ENCODE results near the gene LCN2. TPM values are rescaled to one million over a fixed set of nuclear protein-coding genes. Genes with fewer than 3 reads are reported as not detected.

The LCN2 gene
- total and polyA plus RNA-seq, 10 of the 15 experiments (the other 5 are each of a cell fraction or from before 2014, with no cell fraction given), result not detected

DNA sequence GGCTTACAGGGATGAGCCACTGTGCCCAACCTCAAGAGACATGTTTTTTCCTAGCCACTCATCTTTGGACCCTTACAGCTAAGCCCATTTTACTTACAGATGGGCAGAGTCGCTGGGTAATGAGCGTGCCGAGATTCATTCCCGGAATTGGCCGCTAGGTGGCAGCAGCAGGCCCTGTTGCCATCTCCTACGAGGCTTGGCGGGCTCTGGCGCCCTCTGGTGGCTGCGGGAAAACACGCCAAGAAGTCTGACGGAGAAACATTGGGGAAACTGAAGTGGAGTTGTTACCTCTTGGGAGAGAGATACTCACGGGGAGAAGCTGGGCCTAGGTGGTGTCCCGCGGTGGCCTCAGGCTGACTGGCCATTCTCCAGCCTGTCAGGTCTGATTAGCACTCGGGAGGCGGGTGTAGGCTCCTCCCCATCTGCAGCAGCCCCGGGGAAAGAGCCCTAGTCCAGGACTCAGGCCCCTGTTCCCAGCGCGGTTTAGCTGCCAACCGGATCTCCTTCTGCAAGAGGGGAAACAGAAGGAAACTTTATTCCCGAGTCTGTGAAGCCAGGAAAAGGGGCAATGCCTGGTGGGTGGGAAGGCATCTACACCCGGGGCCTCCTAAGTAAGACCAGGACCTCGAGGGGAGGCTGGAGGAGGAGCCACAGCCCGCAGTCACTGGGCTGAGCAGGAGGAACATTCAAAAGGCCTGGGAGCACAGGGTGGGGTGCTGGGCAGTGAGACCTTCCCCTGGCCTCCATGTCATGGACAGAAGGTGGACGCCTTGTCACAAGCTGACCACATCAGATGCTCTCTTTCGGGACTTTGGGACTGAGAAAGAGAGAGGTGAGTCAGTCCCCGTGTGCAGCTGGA, 31.4 kb upstream of the LCN2 start (continued):
- TF ChIP-seq, protein P1, sequence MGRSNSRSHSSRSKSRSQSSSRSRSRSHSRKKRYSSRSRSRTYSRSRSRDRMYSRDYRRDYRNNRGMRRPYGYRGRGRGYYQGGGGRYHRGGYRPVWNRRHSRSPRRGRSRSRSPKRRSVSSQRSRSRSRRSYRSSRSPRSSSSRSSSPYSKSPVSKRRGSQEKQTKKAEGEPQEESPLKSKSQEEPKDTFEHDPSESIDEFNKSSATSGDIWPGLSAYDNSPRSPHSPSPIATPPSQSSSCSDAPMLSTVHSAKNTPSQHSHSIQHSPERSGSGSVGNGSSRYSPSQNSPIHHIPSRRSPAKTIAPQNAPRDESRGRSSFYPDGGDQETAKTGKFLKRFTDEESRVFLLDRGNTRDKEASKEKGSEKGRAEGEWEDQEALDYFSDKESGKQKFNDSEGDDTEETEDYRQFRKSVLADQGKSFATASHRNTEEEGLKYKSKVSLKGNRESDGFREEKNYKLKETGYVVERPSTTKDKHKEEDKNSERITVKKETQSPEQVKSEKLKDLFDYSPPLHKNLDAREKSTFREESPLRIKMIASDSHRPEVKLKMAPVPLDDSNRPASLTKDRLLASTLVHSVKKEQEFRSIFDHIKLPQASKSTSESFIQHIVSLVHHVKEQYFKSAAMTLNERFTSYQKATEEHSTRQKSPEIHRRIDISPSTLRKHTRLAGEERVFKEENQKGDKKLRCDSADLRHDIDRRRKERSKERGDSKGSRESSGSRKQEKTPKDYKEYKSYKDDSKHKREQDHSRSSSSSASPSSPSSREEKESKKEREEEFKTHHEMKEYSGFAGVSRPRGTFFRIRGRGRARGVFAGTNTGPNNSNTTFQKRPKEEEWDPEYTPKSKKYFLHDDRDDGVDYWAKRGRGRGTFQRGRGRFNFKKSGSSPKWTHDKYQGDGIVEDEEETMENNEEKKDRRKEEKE (IDR thresholded peaks at IDR 0.05), result no peak
- no peak for TF ChIP-seq ETV6 (conservative IDR thresholded peaks at IDR 0.05 in 1 of 2, IDR thresholded peaks at IDR 0.05 in 1 of 2; ENCODE audit: borderline replicate concordance in 1 of 2, low read depth in 1 of 2)
- TF ChIP-seq PML (IDR thresholded peaks at IDR 0.05; ENCODE audit: low read length), result no peak
- TF ChIP-seq TCF12 (IDR thresholded peaks at IDR 0.05; ENCODE audit: low read depth, low read length), result 0 out of 2 replicates have a peak, but pooled peaks have one; percentile 15
- TF ChIP-seq, protein P2, sequence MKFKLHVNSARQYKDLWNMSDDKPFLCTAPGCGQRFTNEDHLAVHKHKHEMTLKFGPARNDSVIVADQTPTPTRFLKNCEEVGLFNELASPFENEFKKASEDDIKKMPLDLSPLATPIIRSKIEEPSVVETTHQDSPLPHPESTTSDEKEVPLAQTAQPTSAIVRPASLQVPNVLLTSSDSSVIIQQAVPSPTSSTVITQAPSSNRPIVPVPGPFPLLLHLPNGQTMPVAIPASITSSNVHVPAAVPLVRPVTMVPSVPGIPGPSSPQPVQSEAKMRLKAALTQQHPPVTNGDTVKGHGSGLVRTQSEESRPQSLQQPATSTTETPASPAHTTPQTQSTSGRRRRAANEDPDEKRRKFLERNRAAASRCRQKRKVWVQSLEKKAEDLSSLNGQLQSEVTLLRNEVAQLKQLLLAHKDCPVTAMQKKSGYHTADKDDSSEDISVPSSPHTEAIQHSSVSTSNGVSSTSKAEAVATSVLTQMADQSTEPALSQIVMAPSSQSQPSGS (IDR thresholded peaks at IDR 0.05; ENCODE audit: low read length), result no peak
- no peak for TF ChIP-seq KAT2A (conservative IDR thresholded peaks at IDR 0.05; ENCODE audit: control insufficient read depth, low read depth, low read length)
- no peak for TF ChIP-seq IKZF1 (conservative IDR thresholded peaks at IDR 0.05)
- TF ChIP-seq EZH2 (IDR thresholded peaks at IDR 0.05; ENCODE audit: borderline replicate concordance, control insufficient read depth, low read depth, low read length), result no peak
- TF ChIP-seq, protein P3, sequence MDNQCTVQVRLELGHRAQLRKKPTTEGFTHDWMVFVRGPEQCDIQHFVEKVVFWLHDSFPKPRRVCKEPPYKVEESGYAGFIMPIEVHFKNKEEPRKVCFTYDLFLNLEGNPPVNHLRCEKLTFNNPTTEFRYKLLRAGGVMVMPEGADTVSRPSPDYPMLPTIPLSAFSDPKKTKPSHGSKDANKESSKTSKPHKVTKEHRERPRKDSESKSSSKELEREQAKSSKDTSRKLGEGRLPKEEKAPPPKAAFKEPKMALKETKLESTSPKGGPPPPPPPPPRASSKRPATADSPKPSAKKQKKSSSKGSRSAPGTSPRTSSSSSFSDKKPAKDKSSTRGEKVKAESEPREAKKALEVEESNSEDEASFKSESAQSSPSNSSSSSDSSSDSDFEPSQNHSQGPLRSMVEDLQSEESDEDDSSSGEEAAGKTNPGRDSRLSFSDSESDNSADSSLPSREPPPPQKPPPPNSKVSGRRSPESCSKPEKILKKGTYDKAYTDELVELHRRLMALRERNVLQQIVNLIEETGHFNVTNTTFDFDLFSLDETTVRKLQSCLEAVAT (IDR thresholded peaks at IDR 0.05), result no peak
- TF ChIP-seq ASH2L (IDR thresholded peaks at IDR 0.05; ENCODE audit: borderline replicate concordance, low read depth), result no peak
- TF ChIP-seq, protein P4, sequence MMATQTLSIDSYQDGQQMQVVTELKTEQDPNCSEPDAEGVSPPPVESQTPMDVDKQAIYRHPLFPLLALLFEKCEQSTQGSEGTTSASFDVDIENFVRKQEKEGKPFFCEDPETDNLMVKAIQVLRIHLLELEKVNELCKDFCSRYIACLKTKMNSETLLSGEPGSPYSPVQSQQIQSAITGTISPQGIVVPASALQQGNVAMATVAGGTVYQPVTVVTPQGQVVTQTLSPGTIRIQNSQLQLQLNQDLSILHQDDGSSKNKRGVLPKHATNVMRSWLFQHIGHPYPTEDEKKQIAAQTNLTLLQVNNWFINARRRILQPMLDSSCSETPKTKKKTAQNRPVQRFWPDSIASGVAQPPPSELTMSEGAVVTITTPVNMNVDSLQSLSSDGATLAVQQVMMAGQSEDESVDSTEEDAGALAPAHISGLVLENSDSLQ (IDR thresholded peaks at IDR 0.05), result no peak
- TF ChIP-seq, protein P5, sequence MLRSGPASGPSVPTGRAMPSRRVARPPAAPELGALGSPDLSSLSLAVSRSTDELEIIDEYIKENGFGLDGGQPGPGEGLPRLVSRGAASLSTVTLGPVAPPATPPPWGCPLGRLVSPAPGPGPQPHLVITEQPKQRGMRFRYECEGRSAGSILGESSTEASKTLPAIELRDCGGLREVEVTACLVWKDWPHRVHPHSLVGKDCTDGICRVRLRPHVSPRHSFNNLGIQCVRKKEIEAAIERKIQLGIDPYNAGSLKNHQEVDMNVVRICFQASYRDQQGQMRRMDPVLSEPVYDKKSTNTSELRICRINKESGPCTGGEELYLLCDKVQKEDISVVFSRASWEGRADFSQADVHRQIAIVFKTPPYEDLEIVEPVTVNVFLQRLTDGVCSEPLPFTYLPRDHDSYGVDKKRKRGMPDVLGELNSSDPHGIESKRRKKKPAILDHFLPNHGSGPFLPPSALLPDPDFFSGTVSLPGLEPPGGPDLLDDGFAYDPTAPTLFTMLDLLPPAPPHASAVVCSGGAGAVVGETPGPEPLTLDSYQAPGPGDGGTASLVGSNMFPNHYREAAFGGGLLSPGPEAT (IDR thresholded peaks at IDR 0.05; ENCODE audit: low read depth), result no peak
- peak; percentile 21 for TF ChIP-seq RELA (IDR thresholded peaks at IDR 0.05; ENCODE audit: borderline replicate concordance, partially characterized antibody)
- TF ChIP-seq YY1 (IDR thresholded peaks at IDR 0.05; ENCODE audit: low read depth, low read length), result peak; percentile 88
- no peak for TF ChIP-seq NR2F1 (conservative IDR thresholded peaks at IDR 0.05)
- TF ChIP-seq BHLHE40 (IDR thresholded peaks at IDR 0.05; ENCODE audit: borderline replicate concordance in 1 of 2, low read depth in 2 of 2, low read length in 1 of 2), result peak; percentile 48 to 75; a peak in 3 of 4 replicates
- TF ChIP-seq HCFC1 (IDR thresholded peaks at IDR 0.05; ENCODE audit: low read length), result peak; percentile 47
- TF ChIP-seq CREB1 (IDR thresholded peaks at IDR 0.05; ENCODE audit: low read depth), result peak; percentile 81
- TF ChIP-seq SMC3 (IDR thresholded peaks at IDR 0.05; ENCODE audit: borderline replicate concordance, low read length), result peak; percentile 99
- peak; percentile 27; the same call in 1 of the 2 replicates for TF ChIP-seq HDGF (IDR thresholded peaks at IDR 0.05)

Measured in GM12878 (cell line).